ENCODE measurements around the gene PPP4C. TPM values are rescaled to one million over a fixed set of nuclear protein-coding genes. Genes with fewer than 3 reads are reported as not detected.

PPP4C gene
- polyA plus RNA-seq: 100 to 1,000 TPM in 3 of 4 donors, 10 to 100 TPM in 1; 93.0 to 145 (median 122) TPM
- long read RNA-seq, donor 1: 0 reads
- long read RNA-seq, donor 2, transcript PPP4C-201 (9 exons, 1,407 nt): major isoform, 13 of 24 reads
- long read RNA-seq, donor 2, partial matches to known transcripts: 0 of 24 reads
- long read RNA-seq, donor 2, other reads (novel, unspliced or antisense): 10 of 24 reads
- long read RNA-seq, donor 3, transcript PPP4C-201 (9 exons, 1,407 nt): major isoform, 12 of 57 reads
- long read RNA-seq, donor 3, partial matches to known transcripts: 26 of 57 reads
- long read RNA-seq, donor 3, other reads (novel, unspliced or antisense): 14 of 57 reads
- long read RNA-seq, donor 4: 0 reads
- long read RNA-seq, donor 5, partial matches to known transcripts: 0 of 4 reads
- long read RNA-seq, donor 5, other reads (novel, unspliced or antisense): 0 of 4 reads
- long read RNA-seq, donor 6, transcript PPP4C-201 (9 exons, 1,407 nt): major isoform, 18 of 30 reads
- long read RNA-seq, donor 6, partial matches to known transcripts: 0 of 30 reads
- long read RNA-seq, donor 6, other reads (novel, unspliced or antisense): 11 of 30 reads
- long read RNA-seq, donor 7, transcript PPP4C-201 (9 exons, 1,407 nt): major isoform, 31 of 84 reads
- long read RNA-seq, donor 7, partial matches to known transcripts: 27 of 84 reads
- long read RNA-seq, donor 7, other reads (novel, unspliced or antisense): 17 of 84 reads
- long read RNA-seq, donor 8, partial matches to known transcripts: 0 of 3 reads
- long read RNA-seq, donor 8, other reads (novel, unspliced or antisense): 0 of 3 reads
- long read RNA-seq, donor 9, partial matches to known transcripts: 0 of 4 reads
- long read RNA-seq, donor 9, other reads (novel, unspliced or antisense): 0 of 4 reads
- long read RNA-seq, donor 10, transcript PPP4C-201 (9 exons, 1,407 nt): major isoform, 18 of 42 reads
- long read RNA-seq, donor 10, partial matches to known transcripts: 9 of 42 reads
- long read RNA-seq, donor 10, other reads (novel, unspliced or antisense): 11 of 42 reads

- peak; percentile 90 to 96 for DNase-seq
- FAIRE-seq: no peak
- Histone ChIP-seq H3K27ac (ENCODE audit: low read depth in 1 of 3, low read length in 2 of 3) (peak within 1 kb of the TSS; percentile 76 to 97 (median 96)), H3K27me3 (ENCODE audit: control insufficient read depth in 3 of 3, insufficient read depth in 3 of 3, low read length in 3 of 3) (no peaks in the 10 kb centered on the region), H3K4me1 (ENCODE audit: control insufficient read depth in 3 of 3, insufficient read depth in 2 of 3, low read depth in 1 of 3, low read length in 2 of 3) (peaks cover 2 to 19% (median 5%) of the 10 kb centered on the region in 3 donors), H3K9me3 (ENCODE audit: control insufficient read depth in 2 of 2, insufficient read depth in 1 of 2, low read depth in 1 of 2, low read length in 1 of 2) (no peaks in the 10 kb centered on the region), H3K36me3 (ENCODE audit: control insufficient read depth in 3 of 3, insufficient read depth in 2 of 3, low read depth in 1 of 3, low read length in 3 of 3) (peaks cover 13 to 62% (median 15%) of the 10 kb centered on the region in 3 donors), H3K4me3 (ENCODE audit: low read depth in 1 of 3, low read length in 3 of 3) (peak within 1 kb of the TSS; percentile 81 to 97 (median 96))
- WGBS, 3 donors: 1 to 2% (median 2%) methylated on average over 31 to 67 of the region's 67 CpGs
Observed at GRCh38 chr16:30075503-30076275, at the start of gene PPP4C. Gene PPP4C, plus strand, starts transcription at chr16:30075994. Its CDS starts 384 bp downstream, at chr16:30076378.

GRCh38 chr16:30026449-30026848 lies 49.3 kb upstream of the PPP4C start:
- FAIRE-seq: no peak
- WGBS, 3 donors: 78 to 89% (median 81%) methylated on average over 18 of the region's 18 CpGs
- Histone ChIP-seq H3K4me3 (ENCODE audit: low read depth in 1 of 3, low read length in 3 of 3) (no peak overlapping the region), H3K36me3 (ENCODE audit: control insufficient read depth in 3 of 3, insufficient read depth in 2 of 3, low read depth in 1 of 3, low read length in 3 of 3) (no peaks in the 10 kb centered on the region), H3K9me3 (ENCODE audit: control insufficient read depth in 2 of 2, insufficient read depth in 1 of 2, low read depth in 1 of 2, low read length in 1 of 2) (no peaks in the 10 kb centered on the region), H3K4me1 (ENCODE audit: control insufficient read depth in 3 of 3, insufficient read depth in 2 of 3, low read depth in 1 of 3, low read length in 2 of 3) (peaks cover 0 to under 1% (median 0%) of the 10 kb centered on the region in 3 donors), H3K27ac (ENCODE audit: low read depth in 1 of 3, low read length in 2 of 3) (no peak overlapping the region), H3K27me3 (ENCODE audit: control insufficient read depth in 3 of 3, insufficient read depth in 3 of 3, low read length in 3 of 3) (peaks cover 7 to 60% (median 7%) of the 10 kb centered on the region in 3 donors)
- no peak for DNase-seq

- H3K27me3 ChIP-seq (ENCODE audit: control insufficient read depth in 3 of 3, insufficient read depth in 3 of 3, low read length in 3 of 3): peaks cover 10 to 74% (median 14%) of the 10 kb centered on the region in 3 donors
- DNase-seq (no peak), FAIRE-seq (no peak)
- no peaks in the 10 kb centered on the region for H3K4me1 ChIP-seq (ENCODE audit: control insufficient read depth in 3 of 3, insufficient read depth in 2 of 3, low read depth in 1 of 3, low read length in 2 of 3)
- H3K4me3 ChIP-seq (ENCODE audit: low read depth in 1 of 3, low read length in 3 of 3): no peak overlapping the region
- no peaks in the 10 kb centered on the region for H3K36me3 ChIP-seq (ENCODE audit: control insufficient read depth in 3 of 3, insufficient read depth in 2 of 3, low read depth in 1 of 3, low read length in 3 of 3)
- no peak overlapping the region for H3K27ac ChIP-seq (ENCODE audit: low read depth in 1 of 3, low read length in 2 of 3)
- WGBS, 3 donors: 40 to 49% (median 43%) methylated on average over 12 to 13 of the region's 13 CpGs
- no peaks in the 10 kb centered on the region for H3K9me3 ChIP-seq (ENCODE audit: control insufficient read depth in 2 of 2, insufficient read depth in 1 of 2, low read depth in 1 of 2, low read length in 1 of 2)
Observed at GRCh38 chr16:30027588-30028437, 48.0 kb upstream of the PPP4C start.

- Histone ChIP-seq H3K27me3 (ENCODE audit: control insufficient read depth in 3 of 3, insufficient read depth in 3 of 3, low read length in 3 of 3) (peaks cover 10 to 78% (median 14%) of the 10 kb centered on the region in 3 donors), H3K9me3 (ENCODE audit: control insufficient read depth in 2 of 2, insufficient read depth in 1 of 2, low read depth in 1 of 2, low read length in 1 of 2) (no peaks in the 10 kb centered on the region), H3K4me1 (ENCODE audit: control insufficient read depth in 3 of 3, insufficient read depth in 2 of 3, low read depth in 1 of 3, low read length in 2 of 3) (no peaks in the 10 kb centered on the region), H3K27ac (ENCODE audit: low read depth in 1 of 3, low read length in 2 of 3) (no peak overlapping the region), H3K4me3 (ENCODE audit: low read depth in 1 of 3, low read length in 3 of 3) (no peak overlapping the region), H3K36me3 (ENCODE audit: control insufficient read depth in 3 of 3, insufficient read depth in 2 of 3, low read depth in 1 of 3, low read length in 3 of 3) (no peaks in the 10 kb centered on the region)
- 12 to 18% (median 13%) methylated on average over 16 to 18 of the region's 18 CpGs for WGBS, 3 donors
- FAIRE-seq (no peak), DNase-seq (peak in 1 of 2 donors; percentile 30)
Observed at GRCh38 chr16:30028438-30029076, 47.2 kb upstream of the PPP4C start.

- Histone ChIP-seq H3K27me3 (ENCODE audit: control insufficient read depth in 3 of 3, insufficient read depth in 3 of 3, low read length in 3 of 3) (peaks cover 10 to 73% (median 15%) of the 10 kb centered on the region in 3 donors), H3K4me3 (ENCODE audit: low read depth in 1 of 3, low read length in 3 of 3) (no peak overlapping the region), H3K36me3 (ENCODE audit: control insufficient read depth in 3 of 3, insufficient read depth in 2 of 3, low read depth in 1 of 3, low read length in 3 of 3) (no peaks in the 10 kb centered on the region), H3K27ac (ENCODE audit: low read depth in 1 of 3, low read length in 2 of 3) (no peak overlapping the region), H3K4me1 (ENCODE audit: control insufficient read depth in 3 of 3, insufficient read depth in 2 of 3, low read depth in 1 of 3, low read length in 2 of 3) (no peaks in the 10 kb centered on the region), H3K9me3 (ENCODE audit: control insufficient read depth in 2 of 2, insufficient read depth in 1 of 2, low read depth in 1 of 2, low read length in 1 of 2) (no peaks in the 10 kb centered on the region)
- WGBS, 3 donors: 18 to 20% (median 19%) methylated on average over 23 of the region's 23 CpGs
- FAIRE-seq (no peak), DNase-seq (no peak)
Observed at GRCh38 chr16:30030011-30030685, 45.6 kb upstream of the PPP4C start.

- FAIRE-seq: no peak
- Histone ChIP-seq H3K27ac (ENCODE audit: low read depth in 1 of 3, low read length in 2 of 3) (no peak within 1 kb of the TSS), H3K36me3 (ENCODE audit: control insufficient read depth in 3 of 3, insufficient read depth in 2 of 3, low read depth in 1 of 3, low read length in 3 of 3) (no peaks in the 10 kb centered on the region), H3K4me1 (ENCODE audit: control insufficient read depth in 3 of 3, insufficient read depth in 2 of 3, low read depth in 1 of 3, low read length in 2 of 3) (no peaks in the 10 kb centered on the region), H3K9me3 (ENCODE audit: control insufficient read depth in 2 of 2, insufficient read depth in 1 of 2, low read depth in 1 of 2, low read length in 1 of 2) (no peaks in the 10 kb centered on the region), H3K4me3 (ENCODE audit: low read depth in 1 of 3, low read length in 3 of 3) (no peak within 1 kb of the TSS), H3K27me3 (ENCODE audit: control insufficient read depth in 3 of 3, insufficient read depth in 3 of 3, low read length in 3 of 3) (peaks cover 7 to 70% (median 17%) of the 10 kb centered on the region in 3 donors)
- 0 to 3% (median 2%) methylated on average over 14 to 27 of the region's 27 CpGs for WGBS, 3 donors
- DNase-seq: no peak
Observed at GRCh38 chr16:30030841-30031413, 44.9 kb upstream of the PPP4C start, which contains the start of gene TLCD3B. Gene TLCD3B, minus strand, starts transcription at chr16:30031271. Its CDS starts 744 bp downstream, at chr16:30030527.

Measured in small intestine (tissue), 16 donors.